Measurements from ENCODE around the gene MTUS2.

- TF ChIP-seq CTCF (IDR thresholded peaks at IDR 0.05) (no peak), POLR2A (IDR thresholded peaks at IDR 0.05) (no peak), POLR2AphosphoS5 (IDR thresholded peaks at IDR 0.05) (no peak)
These were observed 951 bp upstream of the MTUS2 start for GRCh38 chr13:28819046-28819730.

Measured in suprapubic skin (tissue), 4 donors.